CD14-positive monocyte (primary cell): ENCODE measurements around the gene AGAP1. TPM values are rescaled to one million over a fixed set of nuclear protein-coding genes. Genes with fewer than 3 reads are reported as not detected.

Source experiments
- DNase-seq, 3 donors: peaks; one replicate each; pipeline ENCODE4 v3.0.0-alpha.2; 2011 to 2022
- H2AFZ ChIP-seq: 2 replicates; pipeline ENCODE4 v1.6.0; 2012; ENCODE audit warnings: mild to moderate bottlenecking, low read depth, low read length, inconsistent platforms; ENCODE audit not compliant: insufficient read depth, poor library complexity, severe bottlenecking
- H3K27ac ChIP-seq, 2 donors: 1 replicate in 1 of 2; 2 replicates in 1 of 2; pipeline ENCODE4 v1.5.1; 2012 to 2013; ENCODE audit warnings: low read length in 2 of 2, control low read depth in 1 of 2, inconsistent platforms in 1 of 2, low read depth in 1 of 2, mild to moderate bottlenecking in 1 of 2
- H3K27me3 ChIP-seq, 2 donors: one replicate each; pipeline versions ENCODE4 v1.6.0 to v1.6.1; 2011 to 2013; ENCODE audit warnings: low read length in 2 of 2; ENCODE audit not compliant: control insufficient read depth in 2 of 2, insufficient read depth in 2 of 2
- H3K36me3 ChIP-seq, 2 donors: replicated peaks in 1 of 2; 1 replicate in 1 of 2; 2 replicates in 1 of 2; pipeline versions ENCODE4 v1.5.1 to v1.6.1; 2012 to 2013; ENCODE audit warnings: low read length in 2 of 2, control low read depth in 1 of 2, inconsistent platforms in 1 of 2, mild to moderate bottlenecking in 1 of 2; ENCODE audit not compliant: insufficient read depth in 2 of 2, control insufficient read depth in 1 of 2
- H3K4me1 ChIP-seq, 2 donors: 1 replicate in 1 of 2; 2 replicates in 1 of 2; pipeline versions ENCODE4 v1.5.1 to v1.6.1; 2012 to 2013; ENCODE audit warnings: low read length in 2 of 2, control low read depth in 1 of 2, inconsistent platforms in 1 of 2, mild to moderate bottlenecking in 1 of 2, moderate library complexity in 1 of 2; ENCODE audit not compliant: insufficient read depth in 2 of 2, control insufficient read depth in 1 of 2
- H3K4me2 ChIP-seq: replicated peaks from 2 replicates; pipeline ENCODE3; 2012; ENCODE audit warnings: low read length, moderate library complexity, mild to moderate bottlenecking; ENCODE audit not compliant: poor library complexity, severe bottlenecking; ENCODE audit errors: extremely low read depth
- H3K4me3 ChIP-seq, 3 experiments: fragments of 200-600 bp in 1 of 3; sonication (generic) in 1 of 3; replicated peaks in 1 of 3; 1 replicate in 2 of 3; 2 replicates in 1 of 3; pipeline ENCODE4 v1.5.1; 2011 to 2013; ENCODE audit warnings: low read length in 3 of 3, mild to moderate bottlenecking in 3 of 3, control low read depth in 2 of 3, low read depth in 2 of 3, inconsistent platforms in 1 of 3, moderate library complexity in 1 of 3
- H3K79me2 ChIP-seq: 2 replicates; pipeline ENCODE4 v1.6.0; 2012; ENCODE audit warnings: mild to moderate bottlenecking, control low read depth, inconsistent platforms, low read length, moderate library complexity; ENCODE audit not compliant: insufficient read depth
- H3K9ac ChIP-seq: 2 replicates; pipeline ENCODE4 v1.6.0; 2017; ENCODE audit warnings: low read length, mild to moderate bottlenecking; ENCODE audit not compliant: insufficient read depth, poor library complexity, severe bottlenecking
- H3K9me3 ChIP-seq, 2 donors: replicated peaks in 1 of 2; 1 replicate in 1 of 2; 2 replicates in 1 of 2; pipeline versions ENCODE4 v1.5.1 to v1.6.1; 2012 to 2013; ENCODE audit warnings: low read length in 2 of 2, control low read depth in 1 of 2; ENCODE audit not compliant: control insufficient read depth in 1 of 2, insufficient read depth in 1 of 2
- H4K20me1 ChIP-seq: 2 replicates; pipeline ENCODE4 v1.6.0; 2012; ENCODE audit warnings: mild to moderate bottlenecking, low read length, control low read depth, moderate library complexity; ENCODE audit not compliant: insufficient read depth
- H3K27ac Mint-ChIP-seq, 7 donors: one replicate each; pipeline ENCODE4 v1.8.0; 2020; ENCODE audit warnings: mild to moderate bottlenecking in 7 of 7, mixed read lengths in 7 of 7, moderate library complexity in 6 of 7, inconsistent platforms in 2 of 7
- H3K27me3 Mint-ChIP-seq, 3 donors: one replicate each; pipeline ENCODE4 v1.8.0; 2021 to 2022; ENCODE audit warnings: low read depth in 3 of 3, mild to moderate bottlenecking in 3 of 3, mixed read lengths in 3 of 3, moderate library complexity in 3 of 3, inconsistent platforms in 1 of 3
- H3K36me3 Mint-ChIP-seq, 2 donors: one replicate each; pipeline ENCODE4 v1.8.0; 2020; ENCODE audit warnings: mixed read lengths in 2 of 2, inconsistent platforms in 1 of 2, mild to moderate bottlenecking in 1 of 2
- H3K4me1 Mint-ChIP-seq: one replicate; pipeline ENCODE4 v1.8.0; 2020; ENCODE audit warnings: mild to moderate bottlenecking, mixed read lengths
- H3K4me3 Mint-ChIP-seq, 2 donors: one replicate each; pipeline ENCODE4 v1.8.0; 2020; ENCODE audit warnings: mild to moderate bottlenecking in 2 of 2, mixed read lengths in 2 of 2, moderate library complexity in 1 of 2
- H3K9me3 Mint-ChIP-seq, 7 donors: one replicate each; pipeline ENCODE4 v1.8.0; 2020 to 2022; ENCODE audit warnings: mixed read lengths in 7 of 7, mild to moderate bottlenecking in 6 of 7, moderate library complexity in 6 of 7, inconsistent platforms in 2 of 7
- CTCF ChIP-seq: fragments of 200-600 bp; IDR thresholded peaks from one replicate; pipeline ENCODE4 v1.8.0; 2022; ENCODE audit warnings: antibody characterized with exemption, mild to moderate bottlenecking
- WGBS: methylation state at CpG from one replicate; pipeline ENCODE4 v1.1.5; 2013; ENCODE audit warnings: missing lambda C conversion rate; ENCODE audit not compliant: insufficient coverage; 5-methylcytosine and 5-hydroxymethylcytosine counted together
- intact Hi-C, 2 donors: fragments of 100-400 bp; cut with micrococcal nuclease; formaldehyde crosslinking; loops; one replicate each; pipeline versions ENCODE4 v1.15.0 to v1.15.1; 2023
- polyA plus RNA-seq, 3 donors: library from polyadenylated mRNA; depleted of rRNA in 1 of 3; unstranded in 2 of 3; stranded (reverse) in 1 of 3; fragments of 300-500 nt in 2 of 3; fragments of >200 nt in 1 of 3; fragmentation: Illumina TruSeq in 2 of 3; gene quantifications; 1 replicate in 2 of 3; 2 replicates in 1 of 3; pipeline ENCODE4 v1.2.3, GENCODE V29; 2012 to 2021

Gene AGAP1
- polyA plus RNA-seq, 3 donors: 0.12 TPM; not detected in 2

GRCh38 chr2:236010920-236011685 is 517.3 kb downstream of the AGAP1 start:
- Histone ChIP-seq H3K4me3 (no peak overlapping the region), H3K9me3 (no peaks in the 10 kb centered on the region), H4K20me1 (no peaks in the 10 kb centered on the region), H3K79me2 (no peaks in the 10 kb centered on the region), H3K27ac (no peak overlapping the region), H2AFZ (no peak overlapping the region), H3K36me3 (no peaks in the 10 kb centered on the region), H3K27me3 (no peaks in the 10 kb centered on the region), H3K9ac (no peak overlapping the region), H3K4me2 (no peak overlapping the region), H3K4me1 (no peaks in the 10 kb centered on the region)
- WGBS: 92% methylated on average over 8 of the region's 15 CpGs
- H3K4me3 Mint-ChIP-seq: no peak overlapping the region
- H3K27ac Mint-ChIP-seq: no peak overlapping the region
- H3K36me3 Mint-ChIP-seq: no peaks in the 10 kb centered on the region
- no peak for TF ChIP-seq CTCF
- H3K4me1 Mint-ChIP-seq: no peaks in the 10 kb centered on the region
- H3K27me3 Mint-ChIP-seq: peaks cover 9 to 23% (median 14%) of the 10 kb centered on the region in 3 donors
- peaks cover 0 to 7% (median 4%) of the 10 kb centered on the region in 7 donors for H3K9me3 Mint-ChIP-seq
- intact Hi-C loops: no loop called here
- no peak for DNase-seq

- Histone ChIP-seq H3K9ac (no peak overlapping the region), H3K27ac (no peak overlapping the region), H3K36me3 (no peaks in the 10 kb centered on the region), H3K4me2 (no peak overlapping the region), H3K4me1 (no peaks in the 10 kb centered on the region), H3K79me2 (no peaks in the 10 kb centered on the region), H4K20me1 (no peaks in the 10 kb centered on the region), H3K9me3 (no peaks in the 10 kb centered on the region), H2AFZ (no peak overlapping the region), H3K27me3 (no peaks in the 10 kb centered on the region), H3K4me3 (no peak overlapping the region)
- WGBS: 80% methylated on average over 1 of the region's 8 CpGs
- no peak for DNase-seq
- Mint-ChIP-seq H3K4me3 (no peak overlapping the region), H3K27me3 (peaks cover 8 to 26% (median 19%) of the 10 kb centered on the region in 3 donors), H3K9me3 (peaks cover 0 to 7% (median 4%) of the 10 kb centered on the region in 7 donors), H3K4me1 (no peaks in the 10 kb centered on the region), H3K36me3 (no peaks in the 10 kb centered on the region), H3K27ac (no peak overlapping the region)
- intact Hi-C loops: no loop called here
- no peak for TF ChIP-seq CTCF
Observed at GRCh38 chr2:236012155-236012554, 518.3 kb downstream of the AGAP1 start.
